Measurements from ENCODE around the gene LAMA1.

LAMA1 gene

GRCh38 chr18:6979954-6980353 is 137.6 kb downstream of the LAMA1 start:
- no peak for ATAC-seq

GRCh38 chr18:6976935-6977334 is 140.7 kb downstream of the LAMA1 start:
- no peak for ATAC-seq

GRCh38 chr18:6975084-6975483 is 142.5 kb downstream of the LAMA1 start:
- no peak for ATAC-seq

GRCh38 chr18:6971823-6972478 is 145.6 kb downstream of the LAMA1 start:
- ATAC-seq, result no peak

GRCh38 chr18:6963452-6964097 is 154.0 kb downstream of the LAMA1 start:
- ATAC-seq, result no peak

GRCh38 chr18:6962571-6963451 is 154.8 kb downstream of the LAMA1 start:
- no peak for ATAC-seq

GRCh38 chr18:6961331-6961730 is 156.3 kb downstream of the LAMA1 start:
- no peak for ATAC-seq

GRCh38 chr18:6960656-6961055 is 156.9 kb downstream of the LAMA1 start:
- no peak for ATAC-seq

- ATAC-seq, result no peak
These were observed 157.5 kb downstream of the LAMA1 start for GRCh38 chr18:6960124-6960523.

GRCh38 chr18:6959110-6959509 is 158.5 kb downstream of the LAMA1 start:
- no peak for ATAC-seq

GRCh38 chr18:6956999-6957398 is 160.6 kb downstream of the LAMA1 start:
- ATAC-seq, result no peak

GRCh38 chr18:6956495-6956894 is 161.1 kb downstream of the LAMA1 start:
- ATAC-seq, result no peak

- ATAC-seq, result no peak
These were observed 162.3 kb downstream of the LAMA1 start for GRCh38 chr18:6955304-6955703.

GRCh38 chr18:6954501-6954900 is 163.1 kb downstream of the LAMA1 start:
- no peak for ATAC-seq

- no peak for ATAC-seq
These were observed 166.1 kb downstream of the LAMA1 start for GRCh38 chr18:6951336-6952090.

- no peak for ATAC-seq
These were observed 167.0 kb downstream of the LAMA1 start for GRCh38 chr18:6950641-6951040.

- no peak for ATAC-seq
These were observed 167.6 kb downstream of the LAMA1 start for GRCh38 chr18:6949800-6950586.

- ATAC-seq, result no peak
These were observed 169.1 kb downstream of the LAMA1 start for GRCh38 chr18:6948281-6949055.

- no peak for ATAC-seq
These were observed 170.1 kb downstream of the LAMA1 start for GRCh38 chr18:6947338-6948030.

- no peak for ATAC-seq
These were observed 174.5 kb downstream of the LAMA1 start for GRCh38 chr18:6943143-6943542.

- no peak for ATAC-seq
These were observed 174.9 kb downstream of the LAMA1 start for GRCh38 chr18:6942742-6943141.
